HG02610 (cell line): Measurements from ENCODE around the gene ST14.
"Not testable (repeated sequence)": the region's sequence is repeated elsewhere in the genome, so short reads cannot be mapped to it uniquely, and the experiment has no call there.

Experiments used
- ATAC-seq: cut with Tn5 transposase; IDR thresholded peaks from one replicate; pipeline ENCODE4 v1.9.1; 2021; ENCODE audit warnings: mild to moderate bottlenecking, moderate library complexity; ENCODE audit not compliant: unreplicated experiment

The ST14 gene

DNA sequence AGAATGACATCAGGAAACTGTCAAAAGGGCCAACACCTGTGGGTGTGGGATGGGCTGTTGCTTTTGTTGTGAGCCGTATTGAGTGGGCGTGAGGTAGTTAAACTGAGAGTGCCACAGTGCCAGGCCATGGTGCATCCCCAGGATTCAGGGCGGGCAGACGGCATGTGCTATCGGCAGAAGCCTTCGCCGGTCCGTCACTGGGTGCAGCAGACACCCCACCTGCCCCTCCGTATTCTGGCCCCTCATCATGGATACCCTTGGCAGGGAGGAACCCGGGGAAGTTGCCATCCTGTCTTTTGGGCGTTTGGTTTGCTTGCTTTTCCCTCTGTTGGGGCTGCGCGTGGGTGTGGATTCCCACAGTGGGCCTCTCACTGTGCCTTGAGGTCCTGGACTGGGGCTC is 27.5 kb downstream of the ST14 start:
- ATAC-seq, result no peak

DNA sequence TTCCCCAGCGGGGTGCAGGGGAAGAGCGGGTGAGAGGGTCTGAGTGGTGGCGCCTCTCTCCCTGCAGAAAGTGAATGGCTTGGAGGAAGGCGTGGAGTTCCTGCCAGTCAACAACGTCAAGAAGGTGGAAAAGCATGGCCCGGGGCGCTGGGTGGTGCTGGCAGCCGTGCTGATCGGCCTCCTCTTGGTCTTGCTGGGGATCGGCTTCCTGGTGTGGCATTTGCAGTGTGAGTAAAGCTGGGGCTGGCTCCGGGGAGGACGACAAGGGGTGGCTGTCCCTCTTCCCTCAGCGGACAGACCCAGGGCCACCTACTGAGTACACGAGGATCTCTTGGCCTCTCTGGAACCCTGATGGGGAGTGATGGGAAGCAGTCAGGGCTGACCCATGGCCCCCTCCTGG is 28.5 kb downstream of the ST14 start:
- ATAC-seq, result no peak

DNA sequence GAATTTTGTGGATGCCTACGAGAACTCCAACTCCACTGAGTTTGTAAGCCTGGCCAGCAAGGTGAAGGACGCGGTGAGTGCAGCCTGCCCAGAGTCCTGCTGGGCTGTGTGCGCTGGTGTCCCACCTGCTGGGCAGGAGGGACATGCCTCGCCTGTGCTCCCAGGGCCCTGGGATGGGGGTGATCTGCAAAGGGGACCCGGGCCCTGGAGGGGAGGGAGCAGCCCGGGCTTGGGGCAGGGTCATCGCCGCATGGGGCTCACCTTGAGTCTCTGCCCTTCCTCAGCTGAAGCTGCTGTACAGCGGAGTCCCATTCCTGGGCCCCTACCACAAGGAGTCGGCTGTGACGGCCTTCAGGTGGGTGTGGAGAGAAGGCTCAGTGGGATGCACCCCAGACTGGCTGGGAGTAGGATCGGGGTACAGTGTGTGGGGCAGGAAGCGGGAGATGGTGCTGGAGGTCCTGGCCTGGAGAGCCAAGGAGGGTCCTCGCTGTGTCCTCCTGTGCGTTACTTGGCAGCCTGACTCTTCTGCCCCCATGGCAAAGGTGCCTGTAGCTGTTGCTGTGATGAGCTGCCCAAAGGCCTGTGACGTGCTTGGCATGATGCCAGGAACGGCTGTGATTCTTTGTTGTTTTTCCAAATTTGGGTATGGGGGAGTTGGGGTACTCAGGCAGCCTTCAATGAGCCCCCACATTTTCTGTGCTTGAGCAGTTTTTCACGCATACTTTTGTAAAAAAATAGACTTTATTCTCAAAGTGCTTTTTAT is 29.2 kb downstream of the ST14 start:
- ATAC-seq, result no peak

DNA sequence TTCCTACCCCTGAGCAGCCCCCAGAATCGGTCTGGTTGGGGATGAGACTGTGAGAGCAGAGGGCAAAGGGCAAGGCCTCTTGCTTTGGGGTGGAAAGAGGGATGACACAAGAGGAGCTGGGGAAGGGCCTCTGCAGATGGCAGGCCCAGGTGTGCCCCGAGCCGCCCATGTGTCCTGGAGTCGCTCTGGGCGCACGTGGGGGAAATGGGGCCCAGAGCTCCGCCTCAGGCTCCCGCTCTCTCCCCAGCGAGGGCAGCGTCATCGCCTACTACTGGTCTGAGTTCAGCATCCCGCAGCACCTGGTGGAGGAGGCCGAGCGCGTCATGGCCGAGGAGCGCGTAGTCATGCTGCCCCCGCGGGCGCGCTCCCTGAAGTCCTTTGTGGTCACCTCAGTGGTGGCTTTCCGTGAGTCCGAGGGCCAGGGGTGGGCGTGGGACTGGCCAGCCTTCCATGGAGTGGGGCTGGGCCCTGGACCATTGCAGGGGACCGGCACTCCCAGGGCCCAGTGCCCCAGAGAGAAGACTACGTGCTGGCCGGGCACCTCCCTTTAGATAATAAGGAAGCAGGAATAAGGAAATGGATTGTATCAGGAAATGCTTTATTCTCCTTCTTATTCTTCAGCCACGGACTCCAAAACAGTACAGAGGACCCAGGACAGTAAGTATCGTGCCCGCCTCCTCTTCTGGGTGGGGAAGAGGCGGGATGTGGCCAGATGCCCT is 30.1 kb downstream of the ST14 start:
- no peak for ATAC-seq

DNA sequence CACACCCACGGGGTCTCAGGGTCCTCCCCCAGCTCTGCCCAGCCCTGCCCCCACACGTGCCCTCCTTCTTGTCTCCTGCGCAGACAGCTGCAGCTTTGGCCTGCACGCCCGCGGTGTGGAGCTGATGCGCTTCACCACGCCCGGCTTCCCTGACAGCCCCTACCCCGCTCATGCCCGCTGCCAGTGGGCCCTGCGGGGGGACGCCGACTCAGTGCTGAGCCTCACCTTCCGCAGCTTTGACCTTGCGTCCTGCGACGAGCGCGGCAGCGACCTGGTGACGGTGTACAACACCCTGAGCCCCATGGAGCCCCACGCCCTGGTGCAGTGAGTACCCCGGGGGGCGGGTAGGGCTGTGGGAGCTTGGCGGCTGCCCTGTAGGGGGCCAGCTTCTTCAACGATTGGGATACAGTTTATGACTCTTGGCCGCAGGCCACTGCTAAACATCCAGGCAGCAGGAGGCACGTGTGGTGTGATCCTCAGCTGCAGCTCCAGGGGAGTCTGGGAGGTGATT is 30.8 kb downstream of the ST14 start:
- no peak for ATAC-seq

DNA sequence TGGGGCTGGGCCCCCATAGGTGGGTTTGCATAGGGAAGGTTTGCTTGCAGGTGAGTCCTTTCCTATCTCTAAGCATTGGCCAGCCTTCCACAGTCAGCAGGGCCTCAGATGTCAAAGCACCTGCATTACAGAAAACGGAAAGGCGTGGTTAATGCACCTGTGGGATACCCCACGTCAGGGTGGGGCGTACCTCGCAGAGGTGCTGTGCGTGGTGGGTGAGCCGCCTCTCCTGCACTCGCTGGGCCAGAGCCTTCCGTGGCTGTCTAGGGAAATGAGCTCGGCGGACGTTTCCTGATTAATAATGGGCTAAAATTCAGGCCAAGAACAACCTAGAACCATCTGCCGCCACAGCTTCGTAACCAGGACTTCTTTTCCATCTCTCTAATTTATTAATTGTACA is 32.3 kb downstream of the ST14 start:
- no peak for ATAC-seq

DNA sequence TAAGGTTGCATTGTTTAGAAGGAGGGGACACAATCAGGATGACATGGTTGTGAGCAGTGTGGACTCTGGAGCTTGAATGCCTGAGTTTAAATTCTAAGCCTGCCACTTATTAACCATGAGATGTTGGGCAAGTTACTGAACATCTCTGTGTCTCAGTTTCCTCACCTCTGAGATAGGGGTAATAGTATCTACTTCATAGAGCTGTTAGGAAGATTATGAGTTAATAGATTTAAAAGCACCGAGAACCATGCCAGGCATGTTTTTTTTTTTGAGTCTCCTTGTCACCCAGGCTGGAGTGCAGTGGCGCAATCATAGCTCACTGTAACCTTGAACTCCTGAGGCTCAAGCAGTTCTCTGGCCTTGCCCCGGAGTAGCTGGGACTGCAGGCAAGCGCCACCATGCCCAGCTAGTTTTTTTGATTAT is 33.3 kb downstream of the ST14 start:
- no peak for ATAC-seq

DNA sequence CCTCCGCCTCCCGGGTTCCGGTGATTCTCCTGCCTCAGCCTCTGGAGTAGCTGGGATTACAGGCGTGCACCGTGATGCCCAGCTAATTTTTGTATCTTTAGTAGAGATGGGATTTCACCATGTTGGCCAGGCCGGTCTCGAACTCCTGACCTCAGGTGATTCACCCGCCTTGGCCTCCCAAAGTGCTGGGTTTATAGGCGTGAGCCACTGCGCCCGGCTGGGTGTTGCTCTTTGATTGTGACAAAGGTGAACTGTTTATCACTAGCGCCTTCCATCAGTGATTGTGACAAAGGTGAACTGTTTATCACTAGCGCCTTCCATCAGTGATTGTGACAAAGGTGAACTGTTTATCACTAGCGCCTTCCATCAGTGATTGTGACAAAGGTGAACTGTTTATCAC is 34.0 kb downstream of the ST14 start:
- not testable (repeated sequence) for ATAC-seq

DNA sequence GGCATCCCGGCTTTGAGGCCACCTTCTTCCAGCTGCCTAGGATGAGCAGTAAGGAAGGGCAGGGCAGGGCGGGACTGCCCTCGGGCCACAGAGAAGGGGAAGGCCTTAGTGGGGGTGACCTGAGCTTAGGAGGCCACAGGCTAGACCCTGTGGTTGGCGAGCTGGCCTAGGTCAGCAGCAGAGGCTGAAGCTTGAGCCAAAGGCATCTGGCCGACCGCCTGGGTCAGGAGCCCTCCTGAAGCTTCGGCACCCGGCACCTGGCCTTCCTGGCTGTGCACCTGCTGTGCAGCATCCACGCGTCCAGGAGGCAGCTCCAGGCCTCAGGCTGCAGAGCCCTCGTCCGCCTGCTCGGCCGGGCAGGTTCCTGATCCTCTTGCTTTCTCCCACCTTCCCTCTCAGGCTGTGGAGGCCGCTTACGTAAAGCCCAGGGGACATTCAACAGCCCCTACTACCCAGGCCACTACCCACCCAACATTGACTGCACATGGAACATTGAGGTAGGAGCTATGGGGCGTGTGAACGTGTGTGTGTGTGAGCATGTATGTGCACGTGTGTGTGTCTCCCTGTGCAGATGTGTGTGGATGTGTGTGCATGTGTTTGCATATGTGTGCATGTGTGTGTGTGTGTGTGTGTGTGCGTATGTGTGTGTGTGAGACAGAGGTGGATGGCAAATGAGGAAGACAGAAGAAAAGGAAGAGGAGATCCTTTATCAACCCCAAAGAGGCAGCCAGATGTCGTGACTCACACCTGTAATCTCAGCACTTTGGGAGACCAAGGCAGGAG is 34.9 kb downstream of the ST14 start:
- no peak for ATAC-seq

DNA sequence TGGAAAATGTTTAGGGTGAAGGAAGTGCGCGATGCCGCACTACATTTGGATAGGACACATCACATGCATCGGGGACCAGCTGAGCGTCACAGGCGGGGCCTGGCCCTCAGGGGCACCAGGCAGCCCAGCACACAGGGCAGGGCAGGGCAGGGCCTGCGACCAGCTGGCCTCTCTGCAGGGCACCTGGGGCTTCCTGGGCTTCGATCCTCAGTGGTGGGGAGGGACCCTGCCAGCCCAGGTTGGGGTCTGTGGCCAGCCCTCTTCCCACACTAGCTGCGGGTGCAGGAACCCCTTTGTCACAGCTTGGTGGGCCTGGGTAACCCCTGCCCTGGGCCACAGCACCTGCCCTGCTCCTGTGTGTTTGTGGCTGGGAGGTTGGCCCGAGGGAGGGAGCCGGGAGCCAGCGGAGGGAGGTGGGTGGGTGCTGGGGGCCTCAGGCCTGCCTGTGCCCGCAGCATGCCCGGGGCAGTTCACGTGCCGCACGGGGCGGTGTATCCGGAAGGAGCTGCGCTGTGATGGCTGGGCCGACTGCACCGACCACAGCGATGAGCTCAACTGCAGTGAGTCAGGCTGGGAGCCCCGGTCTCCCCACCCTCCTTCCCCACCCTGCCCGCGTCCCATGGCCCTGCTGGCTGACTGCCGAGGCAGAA is 37.9 kb downstream of the ST14 start:
- no peak for ATAC-seq

DNA sequence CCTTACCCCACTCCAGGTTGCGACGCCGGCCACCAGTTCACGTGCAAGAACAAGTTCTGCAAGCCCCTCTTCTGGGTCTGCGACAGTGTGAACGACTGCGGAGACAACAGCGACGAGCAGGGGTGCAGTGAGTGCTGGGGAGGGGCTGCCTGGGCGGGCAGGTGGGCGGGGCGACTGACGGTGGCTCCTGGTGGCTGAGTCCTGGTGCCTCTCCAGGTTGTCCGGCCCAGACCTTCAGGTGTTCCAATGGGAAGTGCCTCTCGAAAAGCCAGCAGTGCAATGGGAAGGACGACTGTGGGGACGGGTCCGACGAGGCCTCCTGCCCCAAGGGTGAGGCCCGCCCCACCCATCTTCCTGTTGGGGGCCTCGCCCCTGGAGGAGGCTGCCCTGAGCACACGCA is 38.7 kb downstream of the ST14 start:
- ATAC-seq, result no peak

DNA sequence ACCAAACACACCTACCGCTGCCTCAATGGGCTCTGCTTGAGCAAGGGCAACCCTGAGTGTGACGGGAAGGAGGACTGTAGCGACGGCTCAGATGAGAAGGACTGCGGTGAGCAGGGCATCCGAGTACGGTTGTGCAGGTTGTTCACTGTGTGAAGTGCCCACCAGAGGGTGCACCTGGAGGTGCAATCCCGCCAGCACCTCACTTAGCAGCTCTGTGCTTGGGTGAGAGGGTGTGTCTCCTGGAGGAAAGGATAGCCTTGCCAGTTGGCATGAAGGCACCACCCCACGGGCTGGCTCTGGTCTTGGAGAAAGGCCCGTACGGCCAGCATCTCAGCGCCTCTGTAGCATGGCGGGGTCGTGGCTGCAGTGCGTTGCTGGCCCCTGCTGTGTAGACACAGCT is 39.4 kb downstream of the ST14 start:
- no peak for ATAC-seq

DNA sequence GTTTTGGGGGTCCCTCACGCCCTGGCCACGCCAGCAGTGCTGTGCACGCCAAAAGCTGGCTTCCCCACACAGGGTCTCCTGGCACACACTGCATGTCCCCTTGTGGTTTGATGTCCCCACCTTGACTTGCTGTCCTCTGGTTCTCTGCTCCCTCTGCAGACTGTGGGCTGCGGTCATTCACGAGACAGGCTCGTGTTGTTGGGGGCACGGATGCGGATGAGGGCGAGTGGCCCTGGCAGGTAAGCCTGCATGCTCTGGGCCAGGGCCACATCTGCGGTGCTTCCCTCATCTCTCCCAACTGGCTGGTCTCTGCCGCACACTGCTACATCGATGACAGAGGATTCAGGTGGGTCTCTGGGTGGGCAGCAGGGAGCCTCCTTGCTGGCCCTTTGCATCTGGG is 40.2 kb downstream of the ST14 start:
- no peak for ATAC-seq

DNA sequence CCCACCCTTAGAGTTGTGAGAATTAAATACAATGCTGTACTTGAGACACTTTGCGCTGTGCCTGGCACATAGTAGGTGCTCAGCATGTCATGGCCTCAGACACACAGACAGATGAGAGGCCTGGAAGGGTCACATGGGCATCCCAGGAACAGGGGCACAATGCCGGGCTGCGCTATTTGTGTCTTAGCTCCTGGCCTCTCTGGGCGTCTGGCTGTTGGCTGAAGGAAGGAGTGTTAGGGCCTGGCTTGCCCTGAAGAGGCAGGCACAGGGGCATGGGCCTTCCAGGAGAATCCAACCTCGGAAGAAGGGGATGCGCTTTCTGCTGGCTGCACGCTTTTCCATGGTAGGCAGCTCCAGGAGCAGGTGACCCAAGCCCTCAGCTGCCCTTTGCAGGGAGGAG is 41.4 kb downstream of the ST14 start:
- no peak for ATAC-seq

DNA sequence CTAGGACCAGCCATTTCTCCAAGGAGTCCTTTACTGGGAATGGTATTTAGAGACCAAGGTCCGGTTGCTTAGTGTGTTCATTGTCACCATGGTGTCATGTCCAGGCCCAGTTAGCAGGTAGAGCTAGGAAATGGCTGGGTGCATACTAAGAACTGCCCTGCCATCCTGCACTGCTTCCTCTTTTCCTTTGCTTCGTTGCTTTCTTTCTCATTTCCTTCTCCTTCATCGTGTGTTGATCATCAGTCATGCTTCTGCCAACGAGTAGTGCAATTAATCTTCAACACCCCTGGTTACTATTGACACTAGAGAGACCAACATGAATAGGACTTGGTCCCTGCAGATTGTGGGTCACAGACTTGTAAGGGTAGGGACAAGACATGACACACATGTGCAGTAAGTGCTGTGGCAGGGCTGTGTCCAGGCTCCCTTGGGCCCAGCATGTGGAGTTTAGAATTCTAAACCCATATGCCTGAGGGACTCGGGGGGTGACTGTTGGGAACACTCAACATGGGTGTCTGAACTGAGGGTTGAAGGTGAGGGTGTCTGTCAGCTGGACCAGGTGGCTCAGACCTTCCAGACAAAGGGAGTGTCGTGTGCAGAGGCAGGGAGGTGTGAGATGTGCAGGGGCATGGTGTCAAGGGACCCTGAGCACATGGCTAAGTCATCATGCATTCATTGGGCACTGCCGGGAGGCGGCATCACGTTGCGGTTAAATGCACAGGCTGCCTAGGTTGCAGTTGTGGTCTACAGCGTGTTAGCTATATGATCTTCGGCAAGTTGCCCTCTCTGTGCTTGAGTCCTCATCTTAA is 42.6 kb downstream of the ST14 start:
- ATAC-seq, result no peak

DNA sequence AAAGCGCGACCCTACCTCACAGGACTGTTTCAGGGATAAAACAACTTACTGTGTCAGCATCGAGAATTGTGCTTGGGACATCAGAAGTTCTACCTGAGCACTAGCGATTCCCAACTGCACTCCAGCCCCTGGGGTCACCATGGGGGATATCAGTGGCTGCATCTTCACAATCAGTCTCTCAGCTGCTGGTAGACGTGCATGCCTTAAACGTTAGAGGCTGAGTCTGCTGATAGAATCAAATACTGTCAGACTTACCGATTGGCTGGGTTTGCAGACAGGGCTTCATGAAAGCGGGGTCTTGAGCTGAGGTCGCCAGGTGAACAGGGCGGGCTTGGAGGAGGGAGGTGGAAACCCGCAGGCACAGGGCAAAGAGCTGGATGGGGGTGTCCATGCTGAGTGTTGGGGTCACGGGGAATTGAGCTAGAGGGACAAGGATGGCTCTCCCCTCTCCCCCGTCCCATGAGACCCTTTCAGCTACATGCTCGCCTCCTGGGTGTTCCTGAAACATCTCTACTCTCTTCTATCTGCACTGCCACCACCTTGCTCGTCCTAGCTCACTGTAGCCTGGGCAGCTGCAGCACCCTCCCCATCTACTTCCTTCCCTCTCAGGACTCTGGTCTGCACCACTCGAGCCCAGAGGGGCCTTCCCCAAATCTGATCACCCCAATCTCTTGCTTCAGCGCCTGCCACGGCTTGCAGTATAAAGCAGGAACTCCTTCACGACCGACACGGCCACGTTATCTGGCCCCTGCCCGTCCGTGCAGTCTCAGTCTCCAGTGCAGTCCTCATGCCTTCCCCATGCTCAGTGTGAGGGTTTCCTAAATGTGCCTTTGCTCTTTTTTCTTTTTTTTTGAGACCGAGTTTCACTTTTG is 43.5 kb downstream of the ST14 start:
- no peak for ATAC-seq

DNA sequence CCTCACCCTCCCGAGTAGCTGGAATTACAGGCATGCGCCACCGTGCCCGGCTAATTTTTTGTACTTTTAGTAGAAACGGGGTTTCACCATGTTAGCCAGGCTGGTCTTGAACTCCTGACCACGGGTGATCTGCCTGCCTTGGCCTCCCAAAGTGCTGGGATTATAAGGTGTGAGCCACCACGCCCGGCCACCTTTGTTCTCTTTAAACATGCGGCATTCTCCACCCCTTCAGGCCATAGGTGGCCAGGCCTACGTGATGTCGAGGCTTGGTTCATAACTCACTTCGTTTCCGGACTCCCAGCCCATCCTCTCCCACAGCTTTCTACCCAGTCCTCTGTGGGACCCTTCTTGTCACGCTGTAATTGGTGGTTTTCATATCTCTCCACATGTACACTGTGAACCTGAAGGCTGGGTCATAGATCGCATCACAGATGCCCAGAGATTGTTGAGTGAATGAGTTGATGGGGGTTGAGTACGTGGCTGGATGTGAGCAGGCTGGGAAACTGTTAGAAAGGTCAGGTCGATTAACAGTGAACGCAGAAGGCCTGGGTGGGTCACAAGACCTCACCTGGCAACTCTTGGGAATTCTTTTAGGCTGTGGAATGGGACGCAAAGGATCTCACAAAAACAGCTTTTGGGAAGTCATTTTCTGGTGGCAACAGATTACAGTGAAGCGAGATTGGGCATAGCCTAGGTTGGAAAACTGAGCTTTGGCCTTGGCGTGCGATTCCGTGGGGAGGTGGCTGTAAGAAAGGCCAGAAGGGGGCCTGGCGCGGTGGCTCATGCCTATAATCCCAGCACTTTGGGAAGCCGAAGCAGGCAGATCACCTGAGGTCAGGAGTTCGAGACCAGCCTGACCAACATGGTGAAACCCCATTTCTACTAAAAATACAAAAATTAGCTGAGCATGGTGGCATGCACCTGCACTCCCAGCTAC is 44.5 kb downstream of the ST14 start:
- no peak for ATAC-seq

DNA sequence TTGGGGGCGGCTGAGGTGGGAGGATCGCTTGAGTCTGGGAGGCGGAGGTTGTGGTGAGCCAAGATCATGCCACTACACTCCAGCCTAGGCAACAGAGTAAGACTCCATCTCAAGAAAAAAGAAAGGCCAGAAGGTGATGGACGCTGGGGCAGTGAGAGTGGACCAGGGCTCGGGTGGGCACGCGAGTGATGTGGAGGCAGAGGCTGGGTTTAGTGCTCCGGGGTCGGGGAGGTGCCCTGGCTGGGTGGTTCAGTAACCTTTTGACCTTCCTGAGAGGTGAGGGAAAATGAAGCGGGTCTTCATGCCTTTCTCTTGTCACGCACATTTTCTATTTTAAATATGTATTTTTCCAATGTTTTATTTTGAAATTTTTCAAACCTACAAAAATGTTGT is 45.1 kb downstream of the ST14 start:
- ATAC-seq, result no peak
